Natural killer cell (primary cell): Measurements from ENCODE around the gene LIPE. TPM values are rescaled to one million over a fixed set of nuclear protein-coding genes. Genes with fewer than 3 reads are reported as not detected.

Experiments
- ATAC-seq, 3 donors: fragments of 150-1000 bp in 2 of 3; fragments of 200-7000 bp in 1 of 3; cut with Tn5 transposase; 1 replicate in 1 of 3; 2 replicates in 2 of 3; pipeline ENCODE4 v1.10.0; 2021; ENCODE audit warnings: mild to moderate bottlenecking in 2 of 3, moderate library complexity in 2 of 3
- DNase-seq, 2 donors: peaks; one replicate each; pipeline versions ENCODE4 v3.0.0 to v3.0.0-alpha.2; 2013 to 2021; ENCODE audit warnings: mixed read lengths in 1 of 2
- H3K27ac ChIP-seq: one replicate; pipeline ENCODE4 v1.5.1; 2013; ENCODE audit warnings: mild to moderate bottlenecking, low read length
- H3K27me3 ChIP-seq: one replicate; pipeline ENCODE4 v1.6.1; 2013; ENCODE audit warnings: low read length; ENCODE audit not compliant: control insufficient read depth, insufficient read depth
- H3K36me3 ChIP-seq: one replicate; pipeline ENCODE4 v1.6.1; 2013; ENCODE audit warnings: low read length; ENCODE audit not compliant: control insufficient read depth, insufficient read depth
- H3K4me1 ChIP-seq: one replicate; pipeline ENCODE4 v1.6.1; 2013; ENCODE audit warnings: low read length; ENCODE audit not compliant: control insufficient read depth, insufficient read depth
- H3K4me3 ChIP-seq: one replicate; pipeline ENCODE4 v1.5.1; 2013; ENCODE audit warnings: low read length
- H3K9me3 ChIP-seq: one replicate; pipeline ENCODE4 v1.6.1; 2013; ENCODE audit warnings: low read length; ENCODE audit not compliant: control insufficient read depth, insufficient read depth
- H3K27ac Mint-ChIP-seq, 2 donors: one replicate each; pipeline ENCODE4 v1.8.0; 2022; ENCODE audit warnings: mild to moderate bottlenecking in 2 of 2, mixed read lengths in 2 of 2, moderate library complexity in 1 of 2
- H3K27me3 Mint-ChIP-seq, 2 donors: one replicate each; pipeline ENCODE4 v1.8.0; 2022; ENCODE audit warnings: low read depth in 2 of 2, mixed read lengths in 2 of 2
- H3K36me3 Mint-ChIP-seq: one replicate; pipeline ENCODE4 v1.8.0; 2022; ENCODE audit warnings: mixed read lengths
- H3K4me1 Mint-ChIP-seq, 2 donors: one replicate each; pipeline ENCODE4 v1.8.0; 2022; ENCODE audit warnings: mixed read lengths in 2 of 2
- H3K4me3 Mint-ChIP-seq: one replicate; pipeline ENCODE4 v1.8.0; 2022; ENCODE audit warnings: mild to moderate bottlenecking, moderate library complexity, mixed read lengths
- H3K9me3 Mint-ChIP-seq, 2 donors: one replicate each; pipeline ENCODE4 v1.8.0; 2022; ENCODE audit warnings: mixed read lengths in 2 of 2
- WGBS: methylation state at CpG from one replicate; pipeline ENCODE4 v1.1.7; 2013; ENCODE audit warnings: missing lambda C conversion rate; ENCODE audit not compliant: insufficient coverage; 5-methylcytosine and 5-hydroxymethylcytosine counted together
- intact Hi-C: fragments of 100-400 bp; cut with micrococcal nuclease; formaldehyde crosslinking; loops from one replicate; pipeline ENCODE4 v1.14.2; 2022
- total RNA-seq, 4 donors: library from RNA; stranded (reverse); fragments of 120-200 nt in 1 of 4; gene quantifications; one replicate each; pipeline versions ENCODE4 v1.2.3 to v1.2.4, GENCODE V29; 2013 to 2022
- TF ChIP-seq, protein P1 (sequence below): fragments of 200-600 bp; IDR thresholded peaks from one replicate; pipeline ENCODE4 v1.8.0; 2022; ENCODE audit warnings: antibody characterized with exemption

Gene LIPE
- total RNA-seq, 3 donors from 2014 or later (not counting 1 experiment from before 2014, with no cell fraction given), result 5.3 to 13.3 (median 11.7) TPM

DNA sequence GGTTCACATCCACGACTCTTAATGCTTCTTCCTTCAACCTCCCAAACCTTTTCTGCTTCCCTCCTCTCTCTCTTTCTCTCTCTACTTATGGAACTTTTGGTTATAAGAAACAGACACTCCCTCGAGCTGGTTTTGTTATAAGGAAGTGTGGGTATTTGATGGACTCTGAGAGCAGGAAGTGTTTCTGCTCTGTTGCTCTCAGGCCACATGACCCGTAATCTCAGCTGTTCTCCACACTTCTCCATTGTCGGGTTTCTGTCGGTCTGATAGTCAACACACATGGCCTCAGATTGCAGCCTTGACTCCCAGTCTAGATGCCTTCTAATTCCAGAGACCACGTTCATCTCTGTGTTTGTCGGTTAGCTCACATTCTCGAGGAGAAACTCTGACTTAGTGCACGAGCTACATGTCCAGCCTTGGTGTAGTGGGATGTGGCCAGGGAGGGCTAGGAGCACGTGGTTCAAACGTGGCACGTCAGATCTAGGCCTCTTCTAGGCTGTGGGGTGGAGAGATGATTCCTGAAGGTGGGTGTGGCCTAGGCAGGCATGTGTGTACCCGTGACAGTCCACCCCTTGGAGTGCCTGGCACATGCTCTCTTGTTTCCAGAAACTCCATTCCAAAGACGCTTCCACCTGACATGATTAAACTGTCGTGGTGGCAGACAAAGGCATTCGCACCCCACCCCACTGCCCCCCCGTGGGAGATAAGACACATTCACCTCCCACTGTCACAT lies 63.4 kb downstream of the LIPE start:
- Histone ChIP-seq H3K4me1 (peaks cover 14% of the 10 kb centered on the region), H3K27me3 (no peaks in the 10 kb centered on the region), H3K4me3 (no peak overlapping the region), H3K9me3 (no peaks in the 10 kb centered on the region), H3K36me3 (no peaks in the 10 kb centered on the region), H3K27ac (peak overlapping the region; percentile 31)
- TF ChIP-seq, protein P1, sequence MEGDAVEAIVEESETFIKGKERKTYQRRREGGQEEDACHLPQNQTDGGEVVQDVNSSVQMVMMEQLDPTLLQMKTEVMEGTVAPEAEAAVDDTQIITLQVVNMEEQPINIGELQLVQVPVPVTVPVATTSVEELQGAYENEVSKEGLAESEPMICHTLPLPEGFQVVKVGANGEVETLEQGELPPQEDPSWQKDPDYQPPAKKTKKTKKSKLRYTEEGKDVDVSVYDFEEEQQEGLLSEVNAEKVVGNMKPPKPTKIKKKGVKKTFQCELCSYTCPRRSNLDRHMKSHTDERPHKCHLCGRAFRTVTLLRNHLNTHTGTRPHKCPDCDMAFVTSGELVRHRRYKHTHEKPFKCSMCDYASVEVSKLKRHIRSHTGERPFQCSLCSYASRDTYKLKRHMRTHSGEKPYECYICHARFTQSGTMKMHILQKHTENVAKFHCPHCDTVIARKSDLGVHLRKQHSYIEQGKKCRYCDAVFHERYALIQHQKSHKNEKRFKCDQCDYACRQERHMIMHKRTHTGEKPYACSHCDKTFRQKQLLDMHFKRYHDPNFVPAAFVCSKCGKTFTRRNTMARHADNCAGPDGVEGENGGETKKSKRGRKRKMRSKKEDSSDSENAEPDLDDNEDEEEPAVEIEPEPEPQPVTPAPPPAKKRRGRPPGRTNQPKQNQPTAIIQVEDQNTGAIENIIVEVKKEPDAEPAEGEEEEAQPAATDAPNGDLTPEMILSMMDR, result no peak
- H3K4me1 Mint-ChIP-seq, result no peaks in the 10 kb centered on the region
- 81% methylated on average over 17 of the region's 17 CpGs for WGBS
- peaks cover 6% of the 10 kb centered on the region for H3K36me3 Mint-ChIP-seq
- H3K27ac Mint-ChIP-seq, result peak overlapping the region in 1 of 2 donors; percentile 2
- no peaks in the 10 kb centered on the region for H3K9me3 Mint-ChIP-seq
- DNase-seq (no peak), ATAC-seq (no peak)
- no peaks in the 10 kb centered on the region for H3K27me3 Mint-ChIP-seq
- intact Hi-C loops, result no loop called here
- H3K4me3 Mint-ChIP-seq, result no peak overlapping the region

DNA sequence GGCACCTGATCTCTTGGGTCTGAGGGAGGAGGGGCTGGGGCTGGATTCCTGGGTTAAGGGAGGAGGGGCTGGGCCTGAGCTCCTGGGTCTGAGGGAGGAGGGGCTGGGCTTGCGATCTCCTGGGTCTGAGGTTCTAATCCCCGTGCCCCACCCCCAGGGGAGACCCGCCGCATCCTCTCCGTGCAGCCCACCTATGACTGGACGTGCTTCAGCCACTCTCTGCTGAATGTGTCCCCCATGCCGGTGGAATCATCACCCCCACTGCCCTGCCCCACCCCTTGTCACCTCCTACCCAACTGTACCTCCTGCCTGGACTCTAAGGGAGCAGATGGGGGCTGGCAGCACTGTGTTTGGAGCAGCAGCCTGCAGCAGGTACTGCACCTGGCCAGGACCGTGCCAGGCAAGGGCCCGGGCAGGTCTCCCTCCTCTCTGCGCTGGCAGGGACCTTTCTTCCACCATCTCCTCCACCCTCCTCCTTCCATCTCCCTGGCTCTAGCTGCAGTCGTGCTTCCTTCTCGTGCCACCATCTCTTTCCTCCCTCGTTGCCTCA lies 64.2 kb downstream of the LIPE start:
- ATAC-seq (peak in 1 of 3 donors; percentile 21), DNase-seq (no peak)
- peak overlapping the region; percentile 31 for H3K27ac ChIP-seq
- intact Hi-C loops, result no loop called here
- no peaks in the 10 kb centered on the region for H3K4me1 Mint-ChIP-seq
- H3K4me3 Mint-ChIP-seq, result no peak overlapping the region
- no peaks in the 10 kb centered on the region for H3K27me3 ChIP-seq
- H3K36me3 Mint-ChIP-seq, result peaks cover 6% of the 10 kb centered on the region
- H3K9me3 Mint-ChIP-seq, result no peaks in the 10 kb centered on the region
- WGBS, result 94% methylated on average over 12 of the region's 13 CpGs
- no peaks in the 10 kb centered on the region for H3K36me3 ChIP-seq
- TF ChIP-seq, protein P1, result no peak
- H3K4me3 ChIP-seq, result no peak overlapping the region
- peaks cover 14% of the 10 kb centered on the region for H3K4me1 ChIP-seq
- no peaks in the 10 kb centered on the region for H3K9me3 ChIP-seq
- H3K27me3 Mint-ChIP-seq, result no peaks in the 10 kb centered on the region
- H3K27ac Mint-ChIP-seq, result peak overlapping the region in 1 of 2 donors; percentile 2

DNA sequence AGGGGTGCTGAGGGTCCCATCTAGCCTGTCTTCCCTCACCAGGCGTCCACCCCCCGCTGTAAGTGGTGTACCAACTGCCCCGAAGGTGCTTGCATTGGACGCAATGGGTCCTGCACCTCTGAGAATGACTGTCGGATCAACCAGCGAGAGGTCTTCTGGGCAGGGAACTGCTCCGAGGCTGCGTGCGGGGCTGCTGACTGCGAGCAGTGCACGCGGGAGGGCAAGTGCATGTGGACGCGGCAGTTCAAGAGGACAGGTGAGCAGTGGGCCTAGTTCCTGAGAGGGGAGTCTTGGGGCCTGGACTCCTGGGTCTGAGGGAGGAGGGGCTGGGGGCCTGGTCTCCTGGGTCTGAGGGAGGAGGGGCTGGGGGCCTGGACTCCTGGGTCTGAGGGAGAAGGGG lies 64.8 kb downstream of the LIPE start:
- no peaks in the 10 kb centered on the region for H3K27me3 Mint-ChIP-seq
- Histone ChIP-seq H3K27me3 (no peaks in the 10 kb centered on the region), H3K27ac (no peak overlapping the region), H3K36me3 (no peaks in the 10 kb centered on the region), H3K4me1 (peaks cover 14% of the 10 kb centered on the region), H3K4me3 (no peak overlapping the region), H3K9me3 (no peaks in the 10 kb centered on the region)
- TF ChIP-seq, protein P1, result no peak
- no peaks in the 10 kb centered on the region for H3K4me1 Mint-ChIP-seq
- H3K36me3 Mint-ChIP-seq, result peaks cover 6% of the 10 kb centered on the region
- DNase-seq (no peak), ATAC-seq (no peak)
- H3K27ac Mint-ChIP-seq, result no peak overlapping the region
- WGBS, result 95% methylated on average over 14 of the region's 14 CpGs
- no peak overlapping the region for H3K4me3 Mint-ChIP-seq
- H3K9me3 Mint-ChIP-seq, result no peaks in the 10 kb centered on the region
- intact Hi-C loops, result no loop called here
